VCaP (cell line): ENCODE results near the gene ME1.

Experiments used
- H3K27ac ChIP-seq: fragments of 450-650 bp; 2 replicates; pipeline ENCODE4 v1.5.1; 2017
- TF ChIP-seq, protein P1 (sequence below): fragments of 450-650 bp; conservative IDR thresholded peaks from 2 replicates; pipeline ENCODE4 v1.5.1; 2017; ENCODE audit warnings: mild to moderate bottlenecking, moderate library complexity

The ME1 gene

GRCh38 chr6:83193747-83194566, 236.9 kb downstream of the ME1 start:
- peak overlapping the region; percentile 95 for H3K27ac ChIP-seq

GRCh38 chr6:83192871-83193746, 237.7 kb downstream of the ME1 start, which contains the start of the genes PGM3 and RWDD2A:
PGM3 (minus strand) TSS chr6:83193265; CDS start chr6:83191012, 2,253 bp downstream.
RWDD2A (plus strand) TSS chr6:83193357; CDS start chr6:83194452, 1,095 bp downstream.
- TF ChIP-seq, protein P1, sequence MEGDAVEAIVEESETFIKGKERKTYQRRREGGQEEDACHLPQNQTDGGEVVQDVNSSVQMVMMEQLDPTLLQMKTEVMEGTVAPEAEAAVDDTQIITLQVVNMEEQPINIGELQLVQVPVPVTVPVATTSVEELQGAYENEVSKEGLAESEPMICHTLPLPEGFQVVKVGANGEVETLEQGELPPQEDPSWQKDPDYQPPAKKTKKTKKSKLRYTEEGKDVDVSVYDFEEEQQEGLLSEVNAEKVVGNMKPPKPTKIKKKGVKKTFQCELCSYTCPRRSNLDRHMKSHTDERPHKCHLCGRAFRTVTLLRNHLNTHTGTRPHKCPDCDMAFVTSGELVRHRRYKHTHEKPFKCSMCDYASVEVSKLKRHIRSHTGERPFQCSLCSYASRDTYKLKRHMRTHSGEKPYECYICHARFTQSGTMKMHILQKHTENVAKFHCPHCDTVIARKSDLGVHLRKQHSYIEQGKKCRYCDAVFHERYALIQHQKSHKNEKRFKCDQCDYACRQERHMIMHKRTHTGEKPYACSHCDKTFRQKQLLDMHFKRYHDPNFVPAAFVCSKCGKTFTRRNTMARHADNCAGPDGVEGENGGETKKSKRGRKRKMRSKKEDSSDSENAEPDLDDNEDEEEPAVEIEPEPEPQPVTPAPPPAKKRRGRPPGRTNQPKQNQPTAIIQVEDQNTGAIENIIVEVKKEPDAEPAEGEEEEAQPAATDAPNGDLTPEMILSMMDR = no peak
- peak within 1 kb of the TSS; percentile 95 for H3K27ac ChIP-seq

More at GRCh38 chr6:83193747-83194566, 236.9 kb downstream of the ME1 start:
- TF ChIP-seq, protein P1 = no peak

DNA sequence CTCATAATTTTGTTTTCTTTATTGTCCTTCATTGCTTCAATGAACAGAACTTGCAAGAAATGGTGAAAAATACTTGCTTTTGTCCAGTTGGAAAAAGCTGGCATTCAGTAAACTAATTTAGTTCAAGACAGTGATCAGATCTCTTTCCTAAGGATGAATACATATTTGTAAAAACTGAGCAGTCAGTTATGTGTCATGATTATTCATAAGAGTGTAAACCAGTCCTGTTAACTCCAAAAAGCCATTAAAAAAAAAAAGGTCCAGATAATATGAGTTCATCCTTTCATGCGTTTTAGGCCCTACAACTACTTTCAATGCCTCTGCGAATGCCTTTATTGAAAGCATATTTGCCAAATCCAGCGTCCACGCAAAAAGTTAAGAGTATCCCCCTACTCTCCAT, 238.4 kb downstream of the ME1 start:
- H3K27ac ChIP-seq = peak overlapping the region; percentile 95
- TF ChIP-seq, protein P1 = no peak

GRCh38 chr6:83191974-83192373, 238.9 kb downstream of the ME1 start:
- H3K27ac ChIP-seq = peak overlapping the region; percentile 95

GRCh38 chr6:83190626-83191025, 240.2 kb downstream of the ME1 start:
- no peak overlapping the region for H3K27ac ChIP-seq
- TF ChIP-seq, protein P1 = no peak

- TF ChIP-seq, protein P1 = no peak
These were observed 242.3 kb downstream of the ME1 start for GRCh38 chr6:83188501-83188900.

DNA sequence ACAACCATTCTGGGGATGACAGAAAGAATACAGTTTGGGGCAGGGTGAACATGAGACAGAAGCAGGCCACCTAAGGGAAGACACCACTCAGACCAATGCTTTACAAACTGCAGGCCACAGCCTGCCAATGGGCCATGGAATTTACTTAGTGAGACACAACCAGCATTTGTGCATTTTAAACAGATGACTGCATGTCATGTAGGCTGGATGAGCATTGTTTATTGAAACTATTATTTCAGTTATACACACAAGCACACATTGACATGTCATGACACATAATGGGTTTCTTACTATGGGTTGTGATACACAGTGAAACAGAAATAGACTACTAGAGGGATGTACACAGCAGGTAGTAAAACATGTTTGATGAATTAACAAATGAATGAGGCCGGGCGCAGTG, 245.8 kb downstream of the ME1 start:
- no peak overlapping the region for H3K27ac ChIP-seq
- TF ChIP-seq, protein P1 = no peak

More at GRCh38 chr6:83188501-83188900, 242.3 kb downstream of the ME1 start:
- H3K27ac ChIP-seq = peak overlapping the region; percentile 56
